A673 (cell line): ENCODE results near the gene PPARA.

Source experiments
- CTCF ChIP-seq: fragments of 300-800, 200-600 bp; sonication (generic); conservative IDR thresholded peaks from 2 replicates; pipeline ENCODE4 v1.5.1; 2017; ENCODE audit warnings: low read depth, mild to moderate bottlenecking, antibody characterized with exemption, low read length, moderate library complexity, mixed read lengths
- EZH2 ChIP-seq: fragments of 200-600 bp; sonication (generic); IDR thresholded peaks from 2 replicates; pipeline ENCODE4 v1.6.1; 2017; ENCODE audit warnings: borderline replicate concordance, low read depth, mild to moderate bottlenecking, mixed read lengths, antibody characterized with exemption, low read length; ENCODE audit not compliant: poor library complexity, severe bottlenecking

DNA sequence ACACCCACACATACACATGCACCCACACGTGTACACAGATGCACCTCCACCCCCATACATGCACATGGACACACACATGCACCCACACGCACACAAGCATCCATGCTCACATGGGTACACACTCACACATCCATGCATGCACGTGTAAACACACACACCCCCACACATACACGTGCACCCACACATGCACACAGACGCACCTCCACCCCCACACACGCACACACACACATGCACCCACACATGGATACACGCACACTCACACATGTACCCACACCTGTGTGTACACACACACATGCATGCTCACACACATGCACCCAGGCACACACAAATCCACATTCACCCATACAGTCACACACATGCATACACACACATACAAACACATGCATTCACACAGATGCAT, 75.3 kb downstream of the PPARA start:
- no peak for TF ChIP-seq CTCF
- no peak for TF ChIP-seq EZH2
